AG09319 (cell line): ENCODE data around the gene SMYD3.

Experiments used
- DNase-seq: peaks from one replicate; pipeline ENCODE4 v3.0.0-alpha.2; 2010; ENCODE audit warnings: low read depth; ENCODE audit errors: extremely low read depth
- CTCF ChIP-seq: IDR thresholded peaks from 2 replicates; pipeline ENCODE4 v1.5.1; 2011; ENCODE audit warnings: low read depth, mild to moderate bottlenecking, inconsistent platforms, low read length, moderate library complexity

The SMYD3 gene

GRCh38 chr1:245800901-245801605, 706.0 kb downstream of the SMYD3 start:
- DNase-seq = peak; percentile 65
- no peak for TF ChIP-seq CTCF

DNA sequence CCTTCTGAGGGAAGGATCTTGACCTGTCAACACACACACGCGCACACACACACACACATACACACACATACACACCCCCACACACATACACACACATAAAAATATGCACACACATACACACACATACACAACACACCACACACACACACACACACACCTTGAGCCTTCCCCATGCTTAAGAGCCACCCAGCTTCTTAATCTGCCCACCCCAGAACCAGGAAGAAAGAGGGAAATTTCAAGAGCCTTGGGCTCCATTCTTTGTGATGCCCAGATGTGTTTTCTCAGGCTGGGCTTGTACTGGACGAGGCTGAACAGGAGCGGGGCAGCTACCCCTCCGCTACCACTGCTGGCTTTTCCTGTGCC, 708.7 kb downstream of the SMYD3 start:
- no peak for TF ChIP-seq CTCF
- no peak for DNase-seq

DNA sequence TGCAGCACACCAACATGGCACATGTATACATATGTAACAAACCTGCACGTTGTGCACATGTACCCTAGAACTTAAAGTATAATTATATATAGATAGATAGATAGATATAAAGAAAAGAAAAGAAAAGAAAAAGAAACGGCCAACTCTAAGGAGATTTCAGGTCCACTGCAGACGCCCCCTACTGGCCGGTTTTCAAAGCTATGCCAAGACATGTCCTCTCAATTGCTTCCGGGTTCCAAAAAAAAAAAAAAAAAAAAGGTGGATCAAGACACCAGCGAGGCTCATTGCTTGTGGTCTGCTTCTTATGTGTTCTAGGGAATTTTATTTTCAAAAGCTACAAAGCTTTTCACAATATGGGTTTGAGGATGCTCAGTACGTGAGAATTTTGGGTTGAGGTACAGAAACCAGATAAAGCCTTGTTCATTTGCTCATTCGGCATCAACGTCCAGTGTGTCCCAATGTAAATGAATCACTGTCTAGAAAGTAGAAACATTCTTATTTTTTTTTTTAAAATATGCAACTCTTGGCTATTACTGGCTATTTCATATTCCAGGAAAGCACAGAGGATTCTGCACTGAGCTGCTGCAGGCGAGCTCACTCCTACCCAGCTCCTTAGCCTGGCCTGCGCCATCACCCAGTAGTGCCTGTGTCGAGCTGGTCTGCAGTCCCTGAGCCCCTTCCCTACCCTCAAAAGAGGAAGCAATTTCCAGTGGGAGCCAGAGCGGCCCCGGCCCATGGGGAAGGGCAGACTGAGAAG, 709.3 kb downstream of the SMYD3 start:
- DNase-seq = no peak
- peak; percentile 33 for TF ChIP-seq CTCF

GRCh38 chr1:245791410-245792312, 715.4 kb downstream of the SMYD3 start:
- no peak for DNase-seq
- no peak for TF ChIP-seq CTCF

DNA sequence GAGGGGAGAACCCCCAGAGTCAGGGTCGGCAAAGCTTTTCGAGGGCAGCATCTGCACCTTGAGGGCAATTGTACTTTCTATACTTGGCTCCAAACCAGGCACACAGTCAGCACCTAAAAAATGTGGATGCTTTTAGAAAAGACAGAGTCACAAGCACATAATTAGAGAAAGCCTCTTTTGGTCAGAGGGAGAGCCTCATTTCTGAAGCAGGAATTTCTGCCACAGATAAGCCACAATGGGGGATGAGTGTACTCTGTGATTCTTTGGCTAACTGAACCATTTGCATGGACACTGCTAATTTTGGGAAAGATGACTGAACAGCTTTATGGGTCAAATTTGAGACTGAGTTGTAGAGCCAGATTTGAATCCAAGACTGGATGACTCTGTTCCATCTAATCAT, 716.6 kb downstream of the SMYD3 start:
- TF ChIP-seq CTCF = no peak
- no peak for DNase-seq

GRCh38 chr1:245788886-245789285, 718.2 kb downstream of the SMYD3 start:
- no peak for DNase-seq
- TF ChIP-seq CTCF = no peak

- no peak for TF ChIP-seq CTCF
- DNase-seq = peak; percentile 84
These were observed 718.8 kb downstream of the SMYD3 start for GRCh38 chr1:245788269-245788668.
